ENCODE measurements around the gene MALL. TPM values are rescaled to one million over a fixed set of nuclear protein-coding genes. Genes with fewer than 3 reads are reported as not detected.

The MALL gene
- total and polyA plus RNA-seq, 2 of the 8 experiments (the other 6 are each of a cell fraction or from before 2014, with no cell fraction given): 3.9 to 8.0 TPM

DNA sequence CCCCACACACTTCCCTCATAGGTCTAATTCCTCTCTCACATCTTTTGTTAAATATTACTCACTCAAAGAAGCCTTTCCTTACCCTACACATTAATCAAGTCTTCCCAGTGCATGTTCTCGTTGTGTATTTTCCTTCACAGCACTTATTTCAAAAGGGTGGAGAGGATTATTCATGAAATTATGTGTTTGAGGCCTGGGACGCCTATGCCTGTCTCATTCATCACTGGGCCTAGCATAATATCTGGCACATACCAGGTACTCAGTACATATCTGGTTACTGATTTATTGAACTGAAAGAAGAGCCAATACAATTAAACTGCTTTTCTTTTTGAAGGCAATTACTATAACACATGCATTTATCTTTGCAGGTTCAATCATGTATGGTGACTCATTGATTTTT, 15.1 kb upstream of the MALL start:
- H3K27me3 ChIP-seq (replicated peaks in 1 of 4; ENCODE audit: control insufficient read depth in 3 of 4, extremely low read depth in 1 of 4, insufficient read depth in 3 of 4, low read length in 3 of 4): no peaks in the 10 kb centered on the region
- no peaks in the 10 kb centered on the region for H3K36me3 ChIP-seq (ENCODE audit: control insufficient read depth in 2 of 4, insufficient read depth in 4 of 4, low read length in 3 of 4)
- H3K14ac ChIP-seq (ENCODE audit: insufficient read length): no peak overlapping the region
- H2AFZ ChIP-seq (ENCODE audit: low read length): no peak overlapping the region
- no peaks in the 10 kb centered on the region for H3K23me2 ChIP-seq (ENCODE audit: low read depth, low read length)
- no peaks in the 10 kb centered on the region for H3K9me3 ChIP-seq (ENCODE audit: insufficient read depth in 2 of 2, low read depth in 1 of 2, low read length in 1 of 2)
- H2AK5ac ChIP-seq (ENCODE audit: low read depth, low read length): no peak overlapping the region
- H2BK12ac ChIP-seq (ENCODE audit: low read depth, low read length): no peak overlapping the region
- no peak overlapping the region for H3K56ac ChIP-seq (replicated peaks; ENCODE audit: insufficient read length, low read depth, low read length)
- FAIRE-seq (no peak), DNase-seq (ENCODE audit: low read depth in 1 of 2, low spot score in 2 of 2) (no peak)
- no peaks in the 10 kb centered on the region for H3K4me1 ChIP-seq (replicated peaks in 1 of 4; ENCODE audit: control insufficient read depth in 3 of 4, insufficient read depth in 4 of 4, low read length in 3 of 4)
- H3K4ac ChIP-seq (replicated peaks; ENCODE audit: insufficient read length, low read depth, low read length): no peak overlapping the region
- H2BK15ac ChIP-seq (ENCODE audit: low read length): no peak overlapping the region
- no peak overlapping the region for H3K23ac ChIP-seq (ENCODE audit: insufficient read length)
- ChIA-PET POLR2A (ENCODE audit: partially characterized antibody) (no interaction called here), CTCF (ENCODE audit: partially characterized antibody) (no interaction called here)
- no peak overlapping the region for H4K5ac ChIP-seq (ENCODE audit: insufficient read length, low read depth, low read length)
- no peaks in the 10 kb centered on the region for H3K79me1 ChIP-seq (ENCODE audit: low read depth, low read length)
- no peak overlapping the region for H3K9ac ChIP-seq (replicated peaks in 1 of 4; ENCODE audit: extremely low read depth in 1 of 4, low read depth in 3 of 4, low read length in 3 of 4)
- no peaks in the 10 kb centered on the region for H3K79me2 ChIP-seq (ENCODE audit: control insufficient read depth in 1 of 2, insufficient read depth in 2 of 2, low read length in 2 of 2)
- H2BK20ac ChIP-seq (ENCODE audit: low read length): no peak overlapping the region
- H3K4me2 ChIP-seq (ENCODE audit: insufficient read depth in 1 of 2, low read depth in 2 of 2, low read length in 2 of 2): no peak overlapping the region
- no peak overlapping the region for H2BK120ac ChIP-seq (replicated peaks; ENCODE audit: low read depth, low read length)
- no peak overlapping the region for H3K27ac ChIP-seq (ENCODE audit: low read depth, low read length)
- no peak overlapping the region for H4K91ac ChIP-seq (replicated peaks; ENCODE audit: insufficient read length, low read length)
- no peak overlapping the region for H2BK5ac ChIP-seq (ENCODE audit: low read depth, low read length)
- H3K18ac ChIP-seq (ENCODE audit: extremely low read depth, low read length): no peak overlapping the region
- no peaks in the 10 kb centered on the region for H4K20me1 ChIP-seq (replicated peaks in 1 of 2; ENCODE audit: control insufficient read depth in 1 of 2, insufficient read depth in 2 of 2, low read length in 2 of 2)
- 87% methylated on average over 2 of the region's 2 CpGs; no CpG with 5 or more reads in 1 of the 2 experiments for WGBS, 2 experiments (ENCODE audit: extremely low coverage in 1 of 2, insufficient coverage in 1 of 2, insufficient read length in 1 of 2, insufficient replicate concordance in 2 of 2, low coverage in 1 of 2, low lambda C conversion rate in 2 of 2, missing lambda C conversion rate in 1 of 2)
- TF ChIP-seq JUN (IDR thresholded peaks at IDR 0.05; ENCODE audit: low read depth, low read length) (no peak), CREB1 (IDR thresholded peaks at IDR 0.05) (no peak), JUND (IDR thresholded peaks at IDR 0.05; ENCODE audit: low read length) (no peak), GTF2F1 (IDR thresholded peaks at IDR 0.05; ENCODE audit: borderline replicate concordance, low read depth, low read length) (no peak), RXRA (IDR thresholded peaks at IDR 0.05; ENCODE audit: insufficient read depth, low read depth, low read length) (no peak), SP2 (IDR thresholded peaks at IDR 0.05; ENCODE audit: low read length) (no peak), KDM5A (IDR thresholded peaks at IDR 0.05; ENCODE audit: low read length) (no peak)
- TF ChIP-seq, protein P1, sequence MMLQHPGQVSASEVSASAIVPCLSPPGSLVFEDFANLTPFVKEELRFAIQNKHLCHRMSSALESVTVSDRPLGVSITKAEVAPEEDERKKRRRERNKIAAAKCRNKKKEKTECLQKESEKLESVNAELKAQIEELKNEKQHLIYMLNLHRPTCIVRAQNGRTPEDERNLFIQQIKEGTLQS (IDR thresholded peaks at IDR 0.05; ENCODE audit: insufficient read depth, low read depth, low read length): no peak
- H4K8ac ChIP-seq (ENCODE audit: extremely low read depth, insufficient read depth, low read length): no peak overlapping the region
- H3K4me3 ChIP-seq (ENCODE audit: extremely low read depth in 1 of 4, insufficient read depth in 2 of 4, low read depth in 3 of 4, low read length in 4 of 4): no peak overlapping the region
